Osteoblast (primary cell): Measurements from ENCODE around the gene RBM15B. TPM values are rescaled to one million over a fixed set of nuclear protein-coding genes. Genes with fewer than 3 reads are reported as not detected.

Experiments used
- DNase-seq: peaks from one replicate; pipeline ENCODE4 v3.0.0; 2011; ENCODE audit warnings: low spot score, mixed read lengths; ENCODE audit not compliant: insufficient read length; ENCODE audit errors: missing footprints
- H2AFZ ChIP-seq: 2 replicates; pipeline ENCODE4 v1.6.0; 2011; ENCODE audit warnings: mild to moderate bottlenecking, low read length
- H3K27ac ChIP-seq: 2 replicates; pipeline ENCODE4 v1.5.1; 2011; ENCODE audit warnings: mild to moderate bottlenecking, low read depth, low read length, moderate library complexity
- H3K27me3 ChIP-seq: 2 replicates; pipeline ENCODE4 v1.6.0; 2012; ENCODE audit warnings: mild to moderate bottlenecking, control low read depth, inconsistent platforms, low read length, moderate library complexity; ENCODE audit not compliant: insufficient read depth
- H3K36me3 ChIP-seq: 2 replicates; pipeline ENCODE4 v1.5.1; 2011; ENCODE audit warnings: mild to moderate bottlenecking, low read length, control low read depth, moderate library complexity; ENCODE audit not compliant: insufficient read depth
- H3K4me1 ChIP-seq: 2 replicates; pipeline ENCODE4 v1.5.1; 2011; ENCODE audit warnings: mild to moderate bottlenecking, low read length, control low read depth, moderate library complexity; ENCODE audit not compliant: insufficient read depth
- H3K4me2 ChIP-seq: 2 replicates; pipeline ENCODE4 v1.6.0; 2011; ENCODE audit warnings: mild to moderate bottlenecking, low read length; ENCODE audit not compliant: insufficient read depth
- H3K4me3 ChIP-seq: fragments of 200-600 bp; sonication (generic); 3 replicates; pipeline ENCODE4 v1.5.1; 2012; ENCODE audit warnings: mild to moderate bottlenecking, low read length, inconsistent platforms; ENCODE audit not compliant: insufficient read depth
- H3K79me2 ChIP-seq: 2 replicates; pipeline ENCODE4 v1.6.0; 2012; ENCODE audit warnings: mild to moderate bottlenecking, low read length, control low read depth, inconsistent platforms; ENCODE audit not compliant: insufficient read depth
- H3K9me3 ChIP-seq: 2 replicates; pipeline ENCODE4 v1.5.1; 2011; ENCODE audit warnings: low read depth, low read length, control low read depth
- H4K20me1 ChIP-seq: 2 replicates; pipeline ENCODE4 v1.6.0; 2012; ENCODE audit warnings: mild to moderate bottlenecking, low read length, control low read depth; ENCODE audit not compliant: insufficient read depth
- total RNA-seq: library from RNA; depleted of rRNA; stranded (reverse); fragments of >200 nt; gene quantifications from 2 replicates; pipeline ENCODE4 v1.2.3, GENCODE V29; 2012
- TF ChIP-seq, protein P1 (sequence below): IDR thresholded peaks from 2 replicates; pipeline ENCODE4 v1.5.1; 2011; ENCODE audit warnings: mild to moderate bottlenecking, low read depth, low read length, moderate library complexity; ENCODE audit errors: extremely low read depth

Gene RBM15B
- total RNA-seq, 1 donor, result 48.9 TPM

DNA sequence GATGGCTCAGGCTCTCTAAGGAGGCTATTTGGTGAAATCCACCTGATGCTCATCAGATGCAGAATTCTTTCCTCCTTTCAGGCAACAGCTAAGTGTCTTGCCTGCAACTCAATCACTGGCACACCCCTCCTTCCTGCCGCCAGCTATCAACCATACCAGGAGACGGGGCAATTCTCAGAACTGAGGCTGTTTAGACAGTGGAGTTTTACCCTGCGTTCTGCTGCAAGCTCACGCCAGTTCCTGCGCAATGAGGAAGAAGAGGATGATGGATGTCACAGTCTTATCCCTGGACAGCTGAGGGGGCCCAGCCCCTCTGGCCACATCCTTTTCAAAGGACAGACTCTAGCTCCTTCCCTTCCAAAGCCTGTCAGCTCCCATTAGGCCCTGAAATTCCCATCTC lies 13.0 kb upstream of the RBM15B start:
- no peak overlapping the region for H3K4me2 ChIP-seq
- no peak overlapping the region for H2AFZ ChIP-seq
- H3K36me3 ChIP-seq, result no peaks in the 10 kb centered on the region
- no peaks in the 10 kb centered on the region for H3K9me3 ChIP-seq
- H3K4me3 ChIP-seq, result no peak overlapping the region
- no peaks in the 10 kb centered on the region for H3K27me3 ChIP-seq
- H4K20me1 ChIP-seq, result no peaks in the 10 kb centered on the region
- H3K4me1 ChIP-seq, result no peaks in the 10 kb centered on the region
- H3K79me2 ChIP-seq, result peaks cover under 1% of the 10 kb centered on the region
- peak; percentile 41 for DNase-seq
- TF ChIP-seq, protein P1, sequence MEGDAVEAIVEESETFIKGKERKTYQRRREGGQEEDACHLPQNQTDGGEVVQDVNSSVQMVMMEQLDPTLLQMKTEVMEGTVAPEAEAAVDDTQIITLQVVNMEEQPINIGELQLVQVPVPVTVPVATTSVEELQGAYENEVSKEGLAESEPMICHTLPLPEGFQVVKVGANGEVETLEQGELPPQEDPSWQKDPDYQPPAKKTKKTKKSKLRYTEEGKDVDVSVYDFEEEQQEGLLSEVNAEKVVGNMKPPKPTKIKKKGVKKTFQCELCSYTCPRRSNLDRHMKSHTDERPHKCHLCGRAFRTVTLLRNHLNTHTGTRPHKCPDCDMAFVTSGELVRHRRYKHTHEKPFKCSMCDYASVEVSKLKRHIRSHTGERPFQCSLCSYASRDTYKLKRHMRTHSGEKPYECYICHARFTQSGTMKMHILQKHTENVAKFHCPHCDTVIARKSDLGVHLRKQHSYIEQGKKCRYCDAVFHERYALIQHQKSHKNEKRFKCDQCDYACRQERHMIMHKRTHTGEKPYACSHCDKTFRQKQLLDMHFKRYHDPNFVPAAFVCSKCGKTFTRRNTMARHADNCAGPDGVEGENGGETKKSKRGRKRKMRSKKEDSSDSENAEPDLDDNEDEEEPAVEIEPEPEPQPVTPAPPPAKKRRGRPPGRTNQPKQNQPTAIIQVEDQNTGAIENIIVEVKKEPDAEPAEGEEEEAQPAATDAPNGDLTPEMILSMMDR, result no peak
- H3K27ac ChIP-seq, result no peak overlapping the region

DNA sequence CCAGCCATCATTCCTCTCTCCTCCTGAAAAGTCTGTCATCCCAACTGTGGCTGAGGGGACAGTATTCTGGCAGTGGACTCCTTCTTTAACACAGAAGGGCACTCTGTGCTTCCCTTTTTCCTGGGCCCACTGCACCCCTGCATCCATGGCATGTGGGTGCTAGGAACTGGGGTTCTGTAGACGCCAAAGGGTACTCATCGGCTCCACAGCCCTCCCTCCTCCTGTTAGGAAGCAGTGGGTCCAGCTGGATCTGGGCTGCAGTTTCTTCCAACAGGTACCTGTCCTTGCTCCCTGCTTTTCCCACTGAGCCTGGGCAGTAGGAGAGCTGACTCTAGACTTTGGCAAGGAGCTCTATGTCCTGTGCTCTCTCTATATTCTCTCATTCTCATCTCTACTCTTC lies 12.4 kb upstream of the RBM15B start:
- no peak overlapping the region for H3K4me2 ChIP-seq

DNA sequence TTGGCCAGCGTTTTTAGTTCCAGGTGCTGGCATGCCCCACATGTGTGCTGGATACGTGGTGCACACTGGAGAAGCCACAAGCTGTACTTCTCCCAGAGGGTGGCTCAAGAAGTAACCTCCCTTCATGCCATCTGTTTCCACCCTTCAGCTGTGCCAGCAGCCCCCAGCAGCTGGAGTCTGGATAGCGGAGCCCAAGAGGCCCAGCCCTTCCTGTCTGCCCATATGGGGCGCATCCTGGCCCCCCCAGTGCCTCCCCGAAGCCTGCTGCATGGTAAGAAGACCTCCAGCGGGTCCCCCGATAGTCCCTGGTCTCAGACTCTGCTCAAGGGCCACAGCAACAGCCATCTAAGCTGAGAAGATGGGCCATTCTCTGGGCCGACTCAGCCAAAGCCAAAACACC lies 11.8 kb upstream of the RBM15B start:
- no peak overlapping the region for H2AFZ ChIP-seq
- H3K27me3 ChIP-seq, result no peaks in the 10 kb centered on the region
- no peaks in the 10 kb centered on the region for H3K36me3 ChIP-seq
- no peaks in the 10 kb centered on the region for H3K9me3 ChIP-seq
- H3K4me2 ChIP-seq, result no peak overlapping the region
- no peaks in the 10 kb centered on the region for H4K20me1 ChIP-seq
- H3K4me1 ChIP-seq, result peaks cover 3% of the 10 kb centered on the region
- no peak overlapping the region for H3K4me3 ChIP-seq
- no peak overlapping the region for H3K27ac ChIP-seq
- TF ChIP-seq, protein P1, result no peak
- H3K79me2 ChIP-seq, result peaks cover 12% of the 10 kb centered on the region
- no peak for DNase-seq

More for the DNA sequence above, 12.4 kb upstream of the RBM15B start:
- no peaks in the 10 kb centered on the region for H3K27me3 ChIP-seq
- no peaks in the 10 kb centered on the region for H4K20me1 ChIP-seq
- H3K79me2 ChIP-seq, result peaks cover 7% of the 10 kb centered on the region
- TF ChIP-seq, protein P1, result no peak
- no peaks in the 10 kb centered on the region for H3K9me3 ChIP-seq
- no peak overlapping the region for H2AFZ ChIP-seq
- H3K4me3 ChIP-seq, result no peak overlapping the region
- peak; percentile 41 for DNase-seq
- H3K36me3 ChIP-seq, result no peaks in the 10 kb centered on the region
- H3K27ac ChIP-seq, result no peak overlapping the region
- no peaks in the 10 kb centered on the region for H3K4me1 ChIP-seq

DNA sequence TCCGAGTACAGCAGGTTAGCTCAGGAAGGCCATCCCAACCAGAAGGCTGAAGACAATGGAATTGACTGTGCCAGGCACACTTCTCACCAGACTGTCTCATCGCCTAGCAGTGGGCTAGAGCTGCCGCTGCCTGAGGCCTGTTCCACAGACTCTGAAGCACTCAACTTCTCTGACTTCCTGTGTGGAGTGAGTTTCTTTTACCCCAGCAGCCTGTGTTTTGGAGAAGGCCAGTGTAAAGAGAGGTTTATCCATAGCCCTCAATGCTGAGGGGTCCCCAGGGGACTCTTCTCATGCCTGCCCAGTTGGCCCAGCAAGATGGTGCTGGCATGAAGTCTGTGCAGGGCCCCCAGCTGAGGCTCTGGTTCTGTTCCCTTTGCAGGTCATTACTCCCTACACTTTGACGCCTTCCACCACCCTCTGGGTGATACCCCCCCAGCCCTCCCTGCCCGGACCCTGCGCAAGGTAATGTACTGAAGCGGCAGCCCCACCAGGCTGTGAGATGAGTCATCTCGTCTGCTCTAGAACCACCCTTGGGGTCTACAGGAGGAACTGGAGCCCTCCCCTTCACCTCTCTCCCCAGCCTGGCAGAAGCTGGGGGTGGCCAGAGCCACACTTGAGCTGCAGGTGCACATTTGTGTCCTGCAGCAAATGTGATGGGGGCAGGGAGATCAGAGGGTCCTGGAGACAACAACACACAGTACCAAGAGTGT lies 11.2 kb upstream of the RBM15B start:
- Histone ChIP-seq H3K79me2 (peaks cover 17% of the 10 kb centered on the region), H3K4me1 (peaks cover 3% of the 10 kb centered on the region), H3K27ac (no peak overlapping the region), H3K36me3 (no peaks in the 10 kb centered on the region), H2AFZ (no peak overlapping the region), H3K9me3 (no peaks in the 10 kb centered on the region), H3K4me3 (no peak overlapping the region), H4K20me1 (no peaks in the 10 kb centered on the region), H3K27me3 (no peaks in the 10 kb centered on the region), H3K4me2 (no peak overlapping the region)
- TF ChIP-seq, protein P1, result no peak
- no peak for DNase-seq
